Vagina (tissue), 2 donors: ENCODE measurements around the gene SAMD14. TPM values are rescaled to one million over a fixed set of nuclear protein-coding genes. Genes with fewer than 3 reads are reported as not detected.
A peak's percentile ranks its signal among the peaks of the same experiment; 100 is the strongest.

Source experiments
- DNase-seq, 2 donors: peaks; one replicate each; pipeline ENCODE4 v3.0.0-alpha.2; 2017; ENCODE audit errors: extremely low spot score in 2 of 2
- H3K27ac ChIP-seq: fragments of 200-600 bp; sonication (generic); one replicate; pipeline ENCODE4 v1.5.1; 2019
- H3K27me3 ChIP-seq: fragments of 200-600 bp; sonication (generic); one replicate; pipeline ENCODE4 v1.5.1; 2019
- H3K36me3 ChIP-seq, 2 donors: fragments of 200-600 bp; sonication (generic); one replicate each; pipeline ENCODE4 v1.5.1; 2017 to 2019
- H3K4me1 ChIP-seq: fragments of 200-600 bp; sonication (generic); one replicate; pipeline ENCODE4 v1.5.1; 2019
- H3K4me3 ChIP-seq, 2 donors: fragments of 200-600 bp; sonication (generic); 1 replicate in 1 of 2; 2 replicates in 1 of 2; pipeline ENCODE4 v1.5.1; 2016 to 2019
- H3K9me3 ChIP-seq: fragments of 200-600 bp; sonication (generic); one replicate; pipeline ENCODE4 v1.5.1; 2019
- POLR2A ChIP-seq, 2 donors: fragments of 450-650 bp; IDR thresholded peaks; one replicate each; pipeline ENCODE4 v1.6.1; 2017; ENCODE audit warnings: antibody characterized with exemption in 2 of 2, mild to moderate bottlenecking in 2 of 2, moderate library complexity in 2 of 2
- POLR2AphosphoS5 ChIP-seq, 2 donors: sonication (generic); formaldehyde crosslinking; IDR thresholded peaks; one replicate each; pipeline ENCODE4 v1.9.0; 2017; ENCODE audit warnings: antibody characterized with exemption in 2 of 2, mild to moderate bottlenecking in 2 of 2, low read depth in 1 of 2; ENCODE audit not compliant: insufficient read depth in 1 of 2
- intact Hi-C: fragments of 100-400 bp; cut with DNase I; formaldehyde crosslinking; loops from one replicate; pipeline ENCODE4 v1.15.1; 2023
- total RNA-seq: library from RNA; depleted of rRNA; stranded (reverse); fragments of >200 nt; gene quantifications from one replicate; pipeline ENCODE4 v1.2.3, GENCODE V29; 2016
- TF ChIP-seq, protein P1 (sequence below), 3 experiments: fragments of 450-650 bp in 2 of 3; fragments of 200-600 bp in 1 of 3; sonication (generic) in 1 of 3; IDR thresholded peaks; one replicate each; pipeline ENCODE4 v1.5.1; 2017 to 2019; ENCODE audit warnings: antibody characterized with exemption in 3 of 3, mild to moderate bottlenecking in 2 of 3, moderate library complexity in 2 of 3

Gene SAMD14
- total RNA-seq, 1 donor from 2014 or later = 4.4 TPM

DNA sequence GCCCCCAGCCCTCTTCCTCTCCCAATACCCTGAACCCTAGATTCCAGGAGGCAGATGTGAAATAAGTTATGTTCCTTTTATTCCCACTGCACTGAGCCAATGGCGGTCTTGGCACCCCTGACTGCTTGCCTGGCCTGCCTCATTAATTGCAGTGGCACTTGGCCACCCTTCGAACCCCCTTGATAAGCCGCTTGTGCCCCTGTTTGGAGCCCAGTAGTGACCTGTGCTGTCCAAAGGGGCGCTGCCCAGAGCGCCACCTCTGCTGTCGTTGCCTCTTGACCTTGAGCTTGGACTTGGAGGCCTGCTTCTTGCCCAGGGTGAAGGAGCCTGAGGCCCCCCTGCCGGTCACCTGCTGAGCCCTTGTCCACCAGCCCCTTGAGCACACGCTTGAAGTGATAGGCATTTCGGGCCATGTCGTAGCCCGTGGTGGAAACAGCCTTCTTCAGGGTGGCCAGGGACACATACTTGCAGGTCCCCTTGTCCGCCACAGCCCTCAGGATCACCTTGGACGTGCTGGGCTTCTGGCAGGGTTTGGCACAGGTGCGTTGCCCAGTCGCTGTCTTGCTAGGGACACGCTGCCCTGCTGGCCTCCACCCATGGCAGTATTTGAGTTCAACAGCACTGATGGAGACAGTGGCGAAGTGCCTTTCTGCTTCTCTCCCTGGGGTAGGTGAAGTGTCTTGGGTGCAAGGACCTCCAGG lies 41.6 kb upstream of the SAMD14 start:
- intact Hi-C loops = no loop called here

DNA sequence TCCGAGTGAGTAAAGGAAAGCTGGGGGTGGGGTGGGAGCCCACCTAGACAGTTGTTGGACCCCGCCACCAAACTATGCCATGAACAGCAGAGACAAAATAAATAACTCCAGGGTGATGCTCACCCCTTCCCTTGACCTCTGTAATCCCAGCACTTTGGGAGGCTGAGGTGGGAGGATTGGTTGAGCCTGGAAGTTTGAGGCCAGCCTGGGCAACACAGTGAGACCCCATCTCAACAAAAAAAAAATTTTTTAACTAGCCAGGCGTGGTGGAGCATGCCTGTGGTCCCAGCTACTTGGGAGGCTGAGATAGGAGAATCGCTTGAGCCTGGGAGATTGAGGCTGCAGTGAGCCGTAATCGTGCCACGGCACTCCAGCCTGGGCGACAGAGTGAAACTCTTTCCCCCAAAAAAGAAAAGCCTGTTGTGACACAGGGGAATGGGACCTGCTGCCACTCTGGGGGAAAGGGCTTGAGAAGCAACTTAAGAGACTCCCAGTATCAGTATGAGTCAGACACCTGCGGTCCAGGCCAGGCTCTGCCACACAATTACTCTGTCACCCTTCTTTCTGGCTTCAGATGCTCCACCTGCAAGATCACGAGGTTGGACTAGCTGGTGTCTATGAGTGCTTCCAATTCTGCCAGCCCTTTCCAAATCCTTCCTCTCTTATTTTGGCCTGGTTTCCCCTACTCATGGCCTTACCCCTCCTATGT lies 40.9 kb upstream of the SAMD14 start:
- Histone ChIP-seq H3K27ac (peak overlapping the region; percentile 97), H3K9me3 (no peaks in the 10 kb centered on the region), H3K4me3 (no peak overlapping the region), H3K4me1 (peaks cover 22% of the 10 kb centered on the region), H3K36me3 (no peaks in the 10 kb centered on the region), H3K27me3 (no peaks in the 10 kb centered on the region)
- intact Hi-C loops = no loop called here
- DNase-seq = no peak
- TF ChIP-seq, protein P1, sequence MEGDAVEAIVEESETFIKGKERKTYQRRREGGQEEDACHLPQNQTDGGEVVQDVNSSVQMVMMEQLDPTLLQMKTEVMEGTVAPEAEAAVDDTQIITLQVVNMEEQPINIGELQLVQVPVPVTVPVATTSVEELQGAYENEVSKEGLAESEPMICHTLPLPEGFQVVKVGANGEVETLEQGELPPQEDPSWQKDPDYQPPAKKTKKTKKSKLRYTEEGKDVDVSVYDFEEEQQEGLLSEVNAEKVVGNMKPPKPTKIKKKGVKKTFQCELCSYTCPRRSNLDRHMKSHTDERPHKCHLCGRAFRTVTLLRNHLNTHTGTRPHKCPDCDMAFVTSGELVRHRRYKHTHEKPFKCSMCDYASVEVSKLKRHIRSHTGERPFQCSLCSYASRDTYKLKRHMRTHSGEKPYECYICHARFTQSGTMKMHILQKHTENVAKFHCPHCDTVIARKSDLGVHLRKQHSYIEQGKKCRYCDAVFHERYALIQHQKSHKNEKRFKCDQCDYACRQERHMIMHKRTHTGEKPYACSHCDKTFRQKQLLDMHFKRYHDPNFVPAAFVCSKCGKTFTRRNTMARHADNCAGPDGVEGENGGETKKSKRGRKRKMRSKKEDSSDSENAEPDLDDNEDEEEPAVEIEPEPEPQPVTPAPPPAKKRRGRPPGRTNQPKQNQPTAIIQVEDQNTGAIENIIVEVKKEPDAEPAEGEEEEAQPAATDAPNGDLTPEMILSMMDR (IDR thresholded peaks at IDR 0.05) = no peak
- TF ChIP-seq POLR2AphosphoS5 (IDR thresholded peaks at IDR 0.05; ENCODE audit: insufficient read depth in 1 of 2, low read depth in 1 of 2) (no peak), POLR2A (IDR thresholded peaks at IDR 0.05) (no peak)

More for the DNA sequence above, 41.6 kb upstream of the SAMD14 start:
- H3K36me3 ChIP-seq = no peaks in the 10 kb centered on the region
- peaks cover 28% of the 10 kb centered on the region for H3K4me1 ChIP-seq
- no peaks in the 10 kb centered on the region for H3K27me3 ChIP-seq
- H3K9me3 ChIP-seq = no peaks in the 10 kb centered on the region
- H3K4me3 ChIP-seq = no peak overlapping the region
- TF ChIP-seq, protein P1 (IDR thresholded peaks at IDR 0.05) = no peak
- no peak for TF ChIP-seq POLR2AphosphoS5 (IDR thresholded peaks at IDR 0.05; ENCODE audit: insufficient read depth in 1 of 2, low read depth in 1 of 2)
- TF ChIP-seq POLR2A (IDR thresholded peaks at IDR 0.05) = no peak
- peak overlapping the region; percentile 97 for H3K27ac ChIP-seq
- DNase-seq = no peak

DNA sequence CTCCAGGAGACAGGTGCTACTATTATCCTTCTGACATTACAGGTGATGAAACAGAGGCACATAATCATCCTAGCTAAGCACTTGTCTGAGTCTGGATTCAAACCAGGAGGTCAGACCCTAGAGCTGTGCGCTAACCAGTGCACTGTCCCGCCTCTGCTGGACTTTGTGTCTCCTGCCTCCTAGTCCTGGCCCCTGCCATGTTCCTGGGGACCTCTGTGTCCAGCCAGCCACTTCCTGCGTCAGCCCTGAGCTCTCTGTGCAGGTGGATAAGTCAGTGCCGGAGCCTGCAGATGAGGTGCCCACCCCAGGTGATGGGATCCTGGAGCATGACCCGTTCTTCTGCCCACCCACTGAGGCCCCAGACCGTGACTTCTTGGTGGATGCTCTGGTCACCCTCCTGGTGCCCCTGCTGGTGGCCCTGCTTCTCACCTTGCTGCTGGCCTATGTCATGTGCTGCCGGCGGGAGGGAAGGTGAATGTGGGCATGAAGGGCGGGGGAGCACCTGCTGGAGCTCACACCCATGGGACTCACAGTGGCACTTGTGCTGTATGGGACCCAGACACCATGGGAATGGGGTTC lies 40.0 kb upstream of the SAMD14 start:
- H3K36me3 ChIP-seq = no peaks in the 10 kb centered on the region
- H3K27ac ChIP-seq = peak overlapping the region; percentile 46
- intact Hi-C loops = no loop called here
- no peak for TF ChIP-seq POLR2A (IDR thresholded peaks at IDR 0.05)
- no peak for TF ChIP-seq POLR2AphosphoS5 (IDR thresholded peaks at IDR 0.05; ENCODE audit: insufficient read depth in 1 of 2, low read depth in 1 of 2)
- TF ChIP-seq, protein P1 (IDR thresholded peaks at IDR 0.05) = no peak
- DNase-seq = no peak
- H3K4me3 ChIP-seq = no peak overlapping the region
- H3K27me3 ChIP-seq = no peaks in the 10 kb centered on the region
- H3K9me3 ChIP-seq = no peaks in the 10 kb centered on the region
- peaks cover 22% of the 10 kb centered on the region for H3K4me1 ChIP-seq

GRCh38 chr17:50169121-50169764 lies 39.3 kb upstream of the SAMD14 start:
- Histone ChIP-seq H3K9me3 (no peaks in the 10 kb centered on the region), H3K27ac (peak overlapping the region; percentile 6), H3K36me3 (no peaks in the 10 kb centered on the region), H3K27me3 (no peaks in the 10 kb centered on the region), H3K4me3 (no peak overlapping the region), H3K4me1 (peaks cover 22% of the 10 kb centered on the region)
- DNase-seq = no peak
- intact Hi-C loops = no loop called here
- TF ChIP-seq POLR2A (IDR thresholded peaks at IDR 0.05) = no peak
- TF ChIP-seq, protein P1 (IDR thresholded peaks at IDR 0.05) = peak; percentile 66 to 98 (median 75)
